Gastrocnemius medialis (tissue), 4 donors: Measurements from ENCODE around the gene KASH5.
"Not testable (repeated sequence)": the region's sequence is repeated elsewhere in the genome, so short reads cannot be mapped to it uniquely, and the experiment has no call there.

Source experiments
- POLR2A ChIP-seq, 2 donors: fragments of 450-650 bp; IDR thresholded peaks; one replicate each; pipeline ENCODE4 v1.6.1; 2017; ENCODE audit warnings: antibody characterized with exemption in 2 of 2, mild to moderate bottlenecking in 2 of 2, moderate library complexity in 2 of 2
- TF ChIP-seq, protein P1 (sequence below), 5 experiments: fragments of 450-650 bp in 3 of 5; fragments of 200-600 bp in 2 of 5; sonication (generic) in 2 of 5; IDR thresholded peaks in 4 of 5; conservative IDR thresholded peaks in 1 of 5; 1 replicate in 4 of 5; 2 replicates in 1 of 5; pipeline ENCODE4 v1.5.1; 2016 to 2019; ENCODE audit warnings: antibody characterized with exemption in 5 of 5, mild to moderate bottlenecking in 3 of 5, moderate library complexity in 3 of 5

DNA sequence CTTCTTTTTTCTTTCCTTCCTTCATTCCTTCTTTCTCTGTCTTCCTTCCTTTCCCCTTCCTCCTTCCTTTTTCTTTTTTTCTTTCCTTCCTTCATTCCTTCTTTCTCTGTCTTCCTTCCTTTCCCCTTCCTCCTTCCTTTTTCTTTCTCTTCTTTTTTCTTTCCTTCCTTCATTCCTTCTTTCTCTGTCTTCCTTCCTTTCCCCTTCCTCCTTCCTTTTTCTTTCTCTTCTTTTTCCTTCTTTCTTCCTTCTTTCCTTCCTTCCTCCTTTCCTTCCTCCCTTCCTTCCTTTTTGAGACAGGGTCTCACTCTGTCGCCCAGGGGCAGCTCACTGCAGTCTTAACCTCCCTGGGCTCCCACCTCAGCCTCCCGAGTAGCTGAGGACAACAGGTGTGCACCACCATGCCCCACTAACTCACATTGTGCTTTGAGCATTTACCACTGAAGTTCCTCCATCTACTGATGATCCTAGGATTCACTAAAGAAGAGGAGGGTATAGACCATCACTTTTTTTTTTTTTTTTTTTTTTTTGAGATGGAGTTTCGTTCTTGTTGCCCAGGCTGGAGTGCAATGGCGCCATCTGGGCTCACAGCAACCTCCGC, 56.2 kb downstream of the KASH5 start:
- TF ChIP-seq, protein P1, sequence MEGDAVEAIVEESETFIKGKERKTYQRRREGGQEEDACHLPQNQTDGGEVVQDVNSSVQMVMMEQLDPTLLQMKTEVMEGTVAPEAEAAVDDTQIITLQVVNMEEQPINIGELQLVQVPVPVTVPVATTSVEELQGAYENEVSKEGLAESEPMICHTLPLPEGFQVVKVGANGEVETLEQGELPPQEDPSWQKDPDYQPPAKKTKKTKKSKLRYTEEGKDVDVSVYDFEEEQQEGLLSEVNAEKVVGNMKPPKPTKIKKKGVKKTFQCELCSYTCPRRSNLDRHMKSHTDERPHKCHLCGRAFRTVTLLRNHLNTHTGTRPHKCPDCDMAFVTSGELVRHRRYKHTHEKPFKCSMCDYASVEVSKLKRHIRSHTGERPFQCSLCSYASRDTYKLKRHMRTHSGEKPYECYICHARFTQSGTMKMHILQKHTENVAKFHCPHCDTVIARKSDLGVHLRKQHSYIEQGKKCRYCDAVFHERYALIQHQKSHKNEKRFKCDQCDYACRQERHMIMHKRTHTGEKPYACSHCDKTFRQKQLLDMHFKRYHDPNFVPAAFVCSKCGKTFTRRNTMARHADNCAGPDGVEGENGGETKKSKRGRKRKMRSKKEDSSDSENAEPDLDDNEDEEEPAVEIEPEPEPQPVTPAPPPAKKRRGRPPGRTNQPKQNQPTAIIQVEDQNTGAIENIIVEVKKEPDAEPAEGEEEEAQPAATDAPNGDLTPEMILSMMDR (IDR thresholded peaks at IDR 0.05 in 4 of 5, conservative IDR thresholded peaks at IDR 0.05 in 1 of 5): not testable (repeated sequence)
- TF ChIP-seq POLR2A (IDR thresholded peaks at IDR 0.05): not testable (repeated sequence)
